T-helper 17 cell (primary cell): ENCODE data around the gene CMTR2. TPM values are rescaled to one million over a fixed set of nuclear protein-coding genes. Genes with fewer than 3 reads are reported as not detected.

ENCODE experiments used
- ATAC-seq: fragments of 150-1000 bp; cut with Tn5 transposase; 2 replicates; pipeline ENCODE4 v1.10.0; 2021; ENCODE audit warnings: mild to moderate bottlenecking, moderate library complexity
- DNase-seq, 3 donors: peaks; one replicate each; pipeline versions ENCODE4 v3.0.0 to v3.0.0-alpha.2; 2020 to 2021
- H3K9me3 ChIP-seq: one replicate; pipeline ENCODE4 v1.7.0; 2013; ENCODE audit warnings: low read length, mild to moderate bottlenecking; ENCODE audit not compliant: control insufficient read depth, poor library complexity, severe bottlenecking
- H3K27ac Mint-ChIP-seq: one replicate; pipeline ENCODE4 v1.8.0; 2022; ENCODE audit warnings: mild to moderate bottlenecking, moderate library complexity, mixed read lengths
- H3K27me3 Mint-ChIP-seq: one replicate; pipeline ENCODE4 v1.8.0; 2022; ENCODE audit warnings: mixed read lengths
- H3K36me3 Mint-ChIP-seq: one replicate; pipeline ENCODE4 v1.8.0; 2022; ENCODE audit warnings: low read depth, mixed read lengths
- H3K4me1 Mint-ChIP-seq: one replicate; pipeline ENCODE4 v1.8.0; 2022; ENCODE audit warnings: mild to moderate bottlenecking, mixed read lengths
- H3K4me3 Mint-ChIP-seq: one replicate; pipeline ENCODE4 v1.8.0; 2022; ENCODE audit warnings: mild to moderate bottlenecking, moderate library complexity, mixed read lengths
- total RNA-seq, 4 donors: library from RNA in 2 of 4; stranded (reverse) in 2 of 4; gene quantifications; one replicate each; pipeline ENCODE4 v1.2.3 and lab custom pipeline; 2022 to 2026

Gene CMTR2
- total RNA-seq, 2 donors from 2014 or later, result 8.4 to 10.4 TPM

GRCh38 chr16:71262391-71262790, 26.8 kb downstream of the CMTR2 start:
- no peaks in the 10 kb centered on the region for H3K36me3 Mint-ChIP-seq
- H3K27me3 Mint-ChIP-seq, result peaks cover 39% of the 10 kb centered on the region
- ATAC-seq (no peak), DNase-seq (no peak)
- H3K4me3 Mint-ChIP-seq, result no peak overlapping the region
- no peaks in the 10 kb centered on the region for H3K4me1 Mint-ChIP-seq
- H3K27ac Mint-ChIP-seq, result no peak overlapping the region
- no peaks in the 10 kb centered on the region for H3K9me3 ChIP-seq

- no peak overlapping the region for H3K27ac Mint-ChIP-seq
- peaks cover 48% of the 10 kb centered on the region for H3K27me3 Mint-ChIP-seq
Observed at GRCh38 chr16:71260995-71261394, 28.2 kb downstream of the CMTR2 start.

GRCh38 chr16:71259086-71259485, 30.1 kb downstream of the CMTR2 start:
- Mint-ChIP-seq H3K4me3 (no peak overlapping the region), H3K27me3 (peaks cover 65% of the 10 kb centered on the region), H3K4me1 (peaks cover 3% of the 10 kb centered on the region), H3K36me3 (no peaks in the 10 kb centered on the region), H3K27ac (no peak overlapping the region)
- DNase-seq (no peak), ATAC-seq (no peak)
- H3K9me3 ChIP-seq, result no peaks in the 10 kb centered on the region

More at GRCh38 chr16:71260995-71261394, 28.2 kb downstream of the CMTR2 start:
- ATAC-seq, result no peak
- no peak for DNase-seq
- Mint-ChIP-seq H3K4me1 (no peaks in the 10 kb centered on the region), H3K4me3 (no peak overlapping the region), H3K36me3 (no peaks in the 10 kb centered on the region)
- no peaks in the 10 kb centered on the region for H3K9me3 ChIP-seq

GRCh38 chr16:71258372-71258771, 30.8 kb downstream of the CMTR2 start:
- H3K27me3 Mint-ChIP-seq, result peaks cover 64% of the 10 kb centered on the region
- no peak overlapping the region for H3K27ac Mint-ChIP-seq
- ATAC-seq (no peak), DNase-seq (no peak)
- H3K4me1 Mint-ChIP-seq, result peaks cover 3% of the 10 kb centered on the region
- no peaks in the 10 kb centered on the region for H3K9me3 ChIP-seq
- H3K4me3 Mint-ChIP-seq, result no peak overlapping the region
- H3K36me3 Mint-ChIP-seq, result no peaks in the 10 kb centered on the region

GRCh38 chr16:71257768-71258167, 31.4 kb downstream of the CMTR2 start:
- H3K27ac Mint-ChIP-seq, result no peak overlapping the region
- peaks cover 58% of the 10 kb centered on the region for H3K27me3 Mint-ChIP-seq
- DNase-seq, result no peak
- H3K9me3 ChIP-seq, result no peaks in the 10 kb centered on the region
- peaks cover 3% of the 10 kb centered on the region for H3K4me1 Mint-ChIP-seq
- ATAC-seq, result no peak
- no peaks in the 10 kb centered on the region for H3K36me3 Mint-ChIP-seq
- H3K4me3 Mint-ChIP-seq, result no peak overlapping the region

- Mint-ChIP-seq H3K27me3 (peaks cover 56% of the 10 kb centered on the region), H3K27ac (no peak overlapping the region), H3K4me1 (peaks cover 3% of the 10 kb centered on the region), H3K4me3 (no peak overlapping the region), H3K36me3 (no peaks in the 10 kb centered on the region)
- H3K9me3 ChIP-seq, result no peaks in the 10 kb centered on the region
- ATAC-seq, result no peak
- DNase-seq, result no peak
Observed at GRCh38 chr16:71255721-71256120, 33.5 kb downstream of the CMTR2 start.

- Mint-ChIP-seq H3K36me3 (no peaks in the 10 kb centered on the region), H3K27me3 (peaks cover 54% of the 10 kb centered on the region), H3K27ac (no peak overlapping the region), H3K4me3 (no peak overlapping the region), H3K4me1 (peaks cover 3% of the 10 kb centered on the region)
- DNase-seq (no peak), ATAC-seq (no peak)
- H3K9me3 ChIP-seq, result no peaks in the 10 kb centered on the region
Observed at GRCh38 chr16:71254832-71255525, 34.2 kb downstream of the CMTR2 start.

- Mint-ChIP-seq H3K27ac (no peak overlapping the region), H3K27me3 (peaks cover 32% of the 10 kb centered on the region), H3K4me1 (peaks cover 3% of the 10 kb centered on the region), H3K36me3 (no peaks in the 10 kb centered on the region), H3K4me3 (no peak overlapping the region)
- DNase-seq, result no peak
- ATAC-seq, result no peak
- H3K9me3 ChIP-seq, result no peaks in the 10 kb centered on the region
Observed at GRCh38 chr16:71250461-71251235, 38.6 kb downstream of the CMTR2 start.

- Mint-ChIP-seq H3K27me3 (peaks cover 20% of the 10 kb centered on the region), H3K36me3 (no peaks in the 10 kb centered on the region), H3K27ac (no peak overlapping the region), H3K4me1 (no peaks in the 10 kb centered on the region), H3K4me3 (no peak overlapping the region)
- DNase-seq (no peak), ATAC-seq (no peak)
- no peaks in the 10 kb centered on the region for H3K9me3 ChIP-seq
Observed at GRCh38 chr16:71249399-71249798, 39.8 kb downstream of the CMTR2 start.

- H3K4me1 Mint-ChIP-seq, result no peaks in the 10 kb centered on the region
- DNase-seq, result no peak
- H3K27me3 Mint-ChIP-seq, result peaks cover 19% of the 10 kb centered on the region
- no peaks in the 10 kb centered on the region for H3K36me3 Mint-ChIP-seq
- no peak for ATAC-seq
- no peak overlapping the region for H3K27ac Mint-ChIP-seq
- no peak overlapping the region for H3K4me3 Mint-ChIP-seq
- H3K9me3 ChIP-seq, result no peaks in the 10 kb centered on the region
Observed at GRCh38 chr16:71247478-71247877, 41.7 kb downstream of the CMTR2 start.

- ATAC-seq, result no peak
- H3K9me3 ChIP-seq, result no peaks in the 10 kb centered on the region
- peaks cover 20% of the 10 kb centered on the region for H3K27me3 Mint-ChIP-seq
- H3K27ac Mint-ChIP-seq, result no peak overlapping the region
- no peaks in the 10 kb centered on the region for H3K36me3 Mint-ChIP-seq
- no peaks in the 10 kb centered on the region for H3K4me1 Mint-ChIP-seq
- no peak overlapping the region for H3K4me3 Mint-ChIP-seq
- no peak for DNase-seq
Observed at GRCh38 chr16:71246309-71246708, 42.9 kb downstream of the CMTR2 start.

- no peaks in the 10 kb centered on the region for H3K9me3 ChIP-seq
- Mint-ChIP-seq H3K4me3 (no peak overlapping the region), H3K27ac (no peak overlapping the region), H3K27me3 (peaks cover 18% of the 10 kb centered on the region), H3K4me1 (no peaks in the 10 kb centered on the region), H3K36me3 (no peaks in the 10 kb centered on the region)
- ATAC-seq (no peak), DNase-seq (no peak)
Observed at GRCh38 chr16:71244521-71244920, 44.7 kb downstream of the CMTR2 start.

GRCh38 chr16:71242601-71243000, 46.6 kb downstream of the CMTR2 start:
- Mint-ChIP-seq H3K36me3 (no peaks in the 10 kb centered on the region), H3K4me3 (no peak overlapping the region), H3K4me1 (no peaks in the 10 kb centered on the region), H3K27ac (no peak overlapping the region), H3K27me3 (peaks cover 27% of the 10 kb centered on the region)
- DNase-seq (no peak), ATAC-seq (no peak)
- no peaks in the 10 kb centered on the region for H3K9me3 ChIP-seq

- no peaks in the 10 kb centered on the region for H3K4me1 Mint-ChIP-seq
Observed at GRCh38 chr16:71242036-71242435, 47.2 kb downstream of the CMTR2 start.

More at GRCh38 chr16:71242036-71242435, 47.2 kb downstream of the CMTR2 start:
- DNase-seq, result no peak
- no peak overlapping the region for H3K4me3 Mint-ChIP-seq
- H3K27ac Mint-ChIP-seq, result no peak overlapping the region
- H3K27me3 Mint-ChIP-seq, result peaks cover 27% of the 10 kb centered on the region
- ATAC-seq, result no peak
- no peaks in the 10 kb centered on the region for H3K9me3 ChIP-seq
- H3K36me3 Mint-ChIP-seq, result no peaks in the 10 kb centered on the region
